Endothelial cell of umbilical vein (primary cell): ENCODE measurements around the gene OR2V1. TPM values are rescaled to one million over a fixed set of nuclear protein-coding genes. Genes with fewer than 3 reads are reported as not detected.
A peak's percentile ranks its signal among the peaks of the same experiment; 100 is the strongest.

Source experiments
- BruUV-seq: library from RNA; stranded (reverse); fragments of 400-500 nt; replicated peaks from 2 replicates; lab custom pipeline; 2021; lab: Mats Ljungman, UMichigan
- CTCF ChIA-PET: fragments of 300-600, 350-600 bp; sonication (Branson Sonifier 250); formaldehyde crosslinking; loops from one replicate; lab custom pipeline; 2021; ENCODE audit warnings: antibody characterized with exemption, inconsistent platforms; lab: Charles Lee
- POLR2A ChIA-PET: fragments of 300-600, 350-600 bp; sonication (Branson Sonifier 250); formaldehyde crosslinking; loops from one replicate; lab custom pipeline; 2021; ENCODE audit warnings: antibody characterized with exemption, inconsistent platforms; lab: Charles Lee
- DNase-seq: peaks from one replicate; pipeline ENCODE4 v3.0.0-alpha.2; 2011; ENCODE audit warnings: low read depth, low spot score
- FAIRE-seq: peaks from 2 replicates; lab custom pipeline; 2011; peaks lifted over from hg19 to GRCh38; lab: Jason Lieb, UNC
- H2AFZ ChIP-seq: 2 replicates; pipeline ENCODE4 v1.6.0; 2012; ENCODE audit warnings: low read depth, low read length, control low read depth, inconsistent platforms
- H3K27ac ChIP-seq: 2 replicates; pipeline ENCODE4 v1.5.1; 2011; ENCODE audit warnings: low read depth, mild to moderate bottlenecking, control low read depth, low read length, moderate library complexity; ENCODE audit not compliant: insufficient read depth
- H3K27me3 ChIP-seq, 2 experiments: 2 replicates each; pipeline versions ENCODE4 v1.6.0 to v1.6.1; 2011; ENCODE audit warnings: low read length in 2 of 2, mixed read lengths in 1 of 2; ENCODE audit not compliant: control insufficient read depth in 2 of 2, insufficient read depth in 2 of 2
- H3K36me3 ChIP-seq, 2 experiments: 2 replicates in 1 of 2; 3 replicates in 1 of 2; pipeline ENCODE4 v1.5.1; 2011; ENCODE audit warnings: low read length in 2 of 2, mild to moderate bottlenecking in 1 of 2, moderate library complexity in 1 of 2; ENCODE audit not compliant: control insufficient read depth in 2 of 2, insufficient read depth in 2 of 2; ENCODE audit errors: extremely low read depth in 1 of 2
- H3K4me1 ChIP-seq: 3 replicates; pipeline ENCODE4 v1.5.1; 2011; ENCODE audit warnings: mild to moderate bottlenecking, low read length; ENCODE audit not compliant: control insufficient read depth, insufficient read depth; ENCODE audit errors: extremely low read depth
- H3K4me2 ChIP-seq: 2 replicates; pipeline ENCODE4 v1.6.1; 2011; ENCODE audit warnings: low read length, control low read depth, mixed read lengths; ENCODE audit not compliant: insufficient read depth
- H3K4me3 ChIP-seq, 3 experiments: fragments of 200-600 bp in 1 of 3; sonication (generic), shearing (Covaris generic) in 1 of 3; replicated peaks in 1 of 3; 2 replicates each; pipeline ENCODE4 v1.5.1; 2011 to 2016; ENCODE audit warnings: control low read depth in 3 of 3, low read length in 3 of 3, mild to moderate bottlenecking in 2 of 3, inconsistent platforms in 1 of 3, low read depth in 1 of 3, moderate library complexity in 1 of 3; ENCODE audit not compliant: insufficient read depth in 1 of 3
- H3K79me2 ChIP-seq: 2 replicates; pipeline ENCODE4 v1.6.0; 2012; ENCODE audit warnings: low read length, inconsistent platforms; ENCODE audit not compliant: control insufficient read depth, insufficient read depth
- H3K9ac ChIP-seq: replicated peaks from 2 replicates; pipeline ENCODE3; 2011; ENCODE audit warnings: low read length, control low read depth; ENCODE audit not compliant: insufficient read depth; ENCODE audit errors: extremely low read depth
- H3K9me1 ChIP-seq: replicated peaks from 3 replicates; pipeline ENCODE4 v1.6.0; 2011; ENCODE audit warnings: mild to moderate bottlenecking, low read length; ENCODE audit not compliant: control insufficient read depth, insufficient read depth; ENCODE audit errors: extremely low read depth
- H3K9me3 ChIP-seq: replicated peaks from 2 replicates; pipeline ENCODE4 v1.5.1; 2012; ENCODE audit warnings: low read length, inconsistent platforms; ENCODE audit not compliant: control insufficient read depth, insufficient read depth
- H4K20me1 ChIP-seq: replicated peaks from 2 replicates; pipeline ENCODE3; 2011; ENCODE audit warnings: mild to moderate bottlenecking, low read length; ENCODE audit not compliant: control insufficient read depth, insufficient read depth; ENCODE audit errors: extremely low read depth
- EZH2 ChIP-seq: IDR thresholded peaks from 2 replicates; pipeline ENCODE4 v1.6.1; 2012; ENCODE audit warnings: borderline replicate concordance, low read depth, mild to moderate bottlenecking, moderate library complexity, low read length, inconsistent platforms; ENCODE audit not compliant: severe bottlenecking
- FOS ChIP-seq: IDR thresholded peaks from 2 replicates; pipeline ENCODE4 v1.6.1; 2011; ENCODE audit warnings: mild to moderate bottlenecking, low read length, moderate library complexity, borderline replicate concordance; ENCODE audit not compliant: insufficient read depth
- MYC ChIP-seq: IDR thresholded peaks from one replicate; pipeline ENCODE4 v1.6.1; 2011; ENCODE audit warnings: mild to moderate bottlenecking, low read depth, low read length
- POLR2A ChIP-seq: IDR thresholded peaks from 2 replicates; pipeline ENCODE4 v1.6.1; 2012; ENCODE audit warnings: low read depth, mild to moderate bottlenecking, control low read depth, low read length
- POLR2AphosphoS5 ChIP-seq: IDR thresholded peaks from 2 replicates; pipeline ENCODE4 v1.6.1; 2012; ENCODE audit warnings: low read depth, mild to moderate bottlenecking, control low read depth, low read length, moderate library complexity; ENCODE audit not compliant: insufficient read depth
- dilution Hi-C: fragments of 300-500 bp; cut with MboI; formaldehyde crosslinking; loops from one replicate; pipeline ENCODE4 v1.15.0; 2019; ENCODE audit warnings: low sequenced_read_pairs; ENCODE audit not compliant: extremely low pct_ligation_motif_present
- intact Hi-C: fragments of 100-400 bp; cut with micrococcal nuclease; formaldehyde crosslinking; loops from one replicate; pipeline ENCODE4 v1.10.0; 2022
- polyA plus RNA-seq, 4 experiments: library from polyadenylated mRNA; depleted of rRNA in 3 of 4; stranded (reverse) in 3 of 4; unstranded in 1 of 4; fragments of >200 nt; gene quantifications; 2 replicates each; pipeline versions ENCODE4 v1.2.1 to v1.2.3, GENCODE V29; 2011 to 2012; ENCODE audit warnings: missing spikeins in 1 of 4
- total RNA-seq: library from RNA; stranded (reverse); gene quantifications from 2 replicates; pipeline ENCODE4 v1.2.3, GENCODE V29; 2021
- TF ChIP-seq, protein P1 (sequence below): IDR thresholded peaks from 2 replicates; pipeline ENCODE4 v1.6.1; 2011; ENCODE audit not compliant: insufficient read depth, insufficient read length
- TF ChIP-seq, protein P2 (sequence below), 2 donors: IDR thresholded peaks; 1 replicate in 1 of 2; 2 replicates in 1 of 2; pipeline ENCODE4 v1.5.1; 2011; ENCODE audit warnings: low read length in 2 of 2, mild to moderate bottlenecking in 2 of 2, moderate library complexity in 2 of 2, control low read depth in 1 of 2, inconsistent platforms in 1 of 2, low read depth in 1 of 2; ENCODE audit not compliant: insufficient read depth in 1 of 2; ENCODE audit errors: extremely low read depth in 1 of 2

OR2V1 gene
- total and polyA plus RNA-seq, 2 donors (not counting 3 experiments of a cell fraction or from before 2014, with no cell fraction given), result not detected

DNA sequence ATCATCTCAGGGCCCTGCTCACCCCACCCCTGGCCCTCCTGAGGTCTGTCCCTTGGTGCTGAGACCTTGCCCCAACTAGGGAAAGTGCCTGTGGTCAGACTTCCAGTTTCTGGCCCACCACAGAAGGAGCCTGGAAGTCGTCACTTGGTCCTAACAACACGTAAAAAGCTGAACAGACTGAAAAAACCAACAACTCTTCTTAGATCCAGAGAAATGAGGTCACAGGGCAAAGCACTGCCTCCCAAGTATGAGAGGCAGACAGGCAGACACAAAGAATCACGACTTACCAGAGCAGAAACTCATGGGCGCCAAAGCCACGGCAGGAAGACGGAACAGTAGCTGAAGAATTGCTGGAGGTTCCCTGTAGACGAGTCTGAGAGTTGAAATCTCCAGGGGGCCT lies 38.5 kb downstream of the OR2V1 start:
- Histone ChIP-seq H3K9me3 (no peaks in the 10 kb centered on the region), H3K27me3 (no peaks in the 10 kb centered on the region), H2AFZ (no peak overlapping the region), H3K36me3 (no peaks in the 10 kb centered on the region), H4K20me1 (no peaks in the 10 kb centered on the region), H3K4me3 (no peak overlapping the region), H3K9me1 (no peaks in the 10 kb centered on the region), H3K4me2 (no peak overlapping the region), H3K27ac (no peak overlapping the region), H3K9ac (no peak overlapping the region), H3K4me1 (no peaks in the 10 kb centered on the region), H3K79me2 (no peaks in the 10 kb centered on the region)
- FAIRE-seq, result no peak
- intact Hi-C loops (no loop called here), dilution Hi-C loops (no loop called here)
- no peak for DNase-seq
- ChIA-PET CTCF (no interaction called here), POLR2A (no interaction called here)
- TF ChIP-seq POLR2AphosphoS5 (no peak), EZH2 (no peak), MYC (no peak), POLR2A (no peak)
- TF ChIP-seq, protein P1, sequence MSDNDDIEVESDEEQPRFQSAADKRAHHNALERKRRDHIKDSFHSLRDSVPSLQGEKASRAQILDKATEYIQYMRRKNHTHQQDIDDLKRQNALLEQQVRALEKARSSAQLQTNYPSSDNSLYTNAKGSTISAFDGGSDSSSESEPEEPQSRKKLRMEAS, result no peak
- TF ChIP-seq, protein P2, sequence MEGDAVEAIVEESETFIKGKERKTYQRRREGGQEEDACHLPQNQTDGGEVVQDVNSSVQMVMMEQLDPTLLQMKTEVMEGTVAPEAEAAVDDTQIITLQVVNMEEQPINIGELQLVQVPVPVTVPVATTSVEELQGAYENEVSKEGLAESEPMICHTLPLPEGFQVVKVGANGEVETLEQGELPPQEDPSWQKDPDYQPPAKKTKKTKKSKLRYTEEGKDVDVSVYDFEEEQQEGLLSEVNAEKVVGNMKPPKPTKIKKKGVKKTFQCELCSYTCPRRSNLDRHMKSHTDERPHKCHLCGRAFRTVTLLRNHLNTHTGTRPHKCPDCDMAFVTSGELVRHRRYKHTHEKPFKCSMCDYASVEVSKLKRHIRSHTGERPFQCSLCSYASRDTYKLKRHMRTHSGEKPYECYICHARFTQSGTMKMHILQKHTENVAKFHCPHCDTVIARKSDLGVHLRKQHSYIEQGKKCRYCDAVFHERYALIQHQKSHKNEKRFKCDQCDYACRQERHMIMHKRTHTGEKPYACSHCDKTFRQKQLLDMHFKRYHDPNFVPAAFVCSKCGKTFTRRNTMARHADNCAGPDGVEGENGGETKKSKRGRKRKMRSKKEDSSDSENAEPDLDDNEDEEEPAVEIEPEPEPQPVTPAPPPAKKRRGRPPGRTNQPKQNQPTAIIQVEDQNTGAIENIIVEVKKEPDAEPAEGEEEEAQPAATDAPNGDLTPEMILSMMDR (IDR thresholded peaks at IDR 0.05; ENCODE audit: extremely low read depth in 1 of 2, insufficient read depth in 1 of 2, low read depth in 1 of 2, low read length in 2 of 2), result no peak
- BruUV-seq, result no TSS peak

DNA sequence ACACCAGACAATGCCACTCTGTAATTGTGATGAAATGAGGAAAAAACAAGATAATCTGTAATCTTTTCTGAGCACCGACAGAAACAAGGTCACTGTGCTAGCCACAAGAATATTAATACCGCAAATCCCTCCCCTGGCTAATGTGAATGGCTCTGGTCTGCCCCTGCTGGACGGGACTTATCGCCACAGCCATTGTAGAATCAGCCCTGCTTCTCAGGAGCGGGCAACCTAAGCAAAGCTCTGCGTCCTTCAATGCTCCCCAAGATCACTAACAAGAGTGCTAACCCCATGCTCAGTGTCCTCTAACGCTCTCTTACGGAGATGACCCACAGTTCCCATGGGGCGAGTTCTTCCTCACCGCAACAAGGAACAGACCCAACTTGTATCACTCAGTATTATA lies 42.7 kb downstream of the OR2V1 start:
- dilution Hi-C loops, result no loop called here
- Histone ChIP-seq H3K27me3 (peaks cover 2% of the 10 kb centered on the region in 2 experiments), H3K9ac (no peak overlapping the region), H3K79me2 (no peaks in the 10 kb centered on the region), H3K4me2 (no peak overlapping the region), H3K4me3 (no peak overlapping the region), H3K4me1 (no peaks in the 10 kb centered on the region), H3K9me1 (no peaks in the 10 kb centered on the region), H3K27ac (no peak overlapping the region), H3K9me3 (no peaks in the 10 kb centered on the region), H3K36me3 (no peaks in the 10 kb centered on the region), H2AFZ (no peak overlapping the region), H4K20me1 (no peaks in the 10 kb centered on the region)
- BruUV-seq, result no TSS peak
- TF ChIP-seq FOS, result no peak
- TF ChIP-seq, protein P2 (IDR thresholded peaks at IDR 0.05; ENCODE audit: extremely low read depth in 1 of 2, insufficient read depth in 1 of 2, low read depth in 1 of 2, low read length in 2 of 2), result peak; percentile 29 to 36
- POLR2A ChIA-PET, result no interaction called here
- FAIRE-seq, result no peak
- CTCF ChIA-PET, result interaction anchor here (0.6 to 1.3 kb wide), 4 partner anchors 20 to 304 kb away, joined by 3 to 4 read pairs (median 3); no protein-coding TSS in a partner anchor
- no peak for DNase-seq
- intact Hi-C loops, result loop anchor here (10.0 kb wide), 1 partner anchor 303 kb away; no protein-coding TSS in a partner anchor
